ENCODE results near the gene PRTN3.

PRTN3 gene

GRCh38 chr19:796692-797527 is 43.9 kb upstream of the PRTN3 start, which contains the start of gene PTBP1:
Gene PTBP1, plus strand, starts transcription at chr19:797452. Its CDS starts 46 bp downstream, at chr19:797498.
- H3K9ac ChIP-seq (ENCODE audit: low read length), result peak within 1 kb of the TSS; percentile 95
- H3K4me2 ChIP-seq (ENCODE audit: low read length), result peak within 1 kb of the TSS; percentile 96
- H3K4me1 ChIP-seq (ENCODE audit: low read length), result peaks cover 12% of the 10 kb centered on the region
- peak within 1 kb of the TSS; percentile 99 for H3K4me3 ChIP-seq (ENCODE audit: low read length)
- H3K9me3 ChIP-seq (ENCODE audit: insufficient read depth, low read length), result no peaks in the 10 kb centered on the region
- peaks cover 40% of the 10 kb centered on the region for H4K20me1 ChIP-seq (ENCODE audit: insufficient read depth, low read length)
- no peaks in the 10 kb centered on the region for H3K27me3 ChIP-seq (ENCODE audit: low read depth, low read length)
- peaks cover 47% of the 10 kb centered on the region for H3K79me2 ChIP-seq (ENCODE audit: low read length)
- peaks cover 36% of the 10 kb centered on the region for H3K36me3 ChIP-seq (replicated peaks; ENCODE audit: low read depth, low read length)
- H2AFZ ChIP-seq (ENCODE audit: low read depth, low read length), result peak within 1 kb of the TSS; percentile 62; the same call in 1 of the 2 replicates
- TF ChIP-seq EZH2phosphoT487 (IDR thresholded peaks at IDR 0.05; ENCODE audit: low read depth), result no peak
- no peak for TF ChIP-seq CTCF (IDR thresholded peaks at IDR 0.05; ENCODE audit: low read depth, low read length)
- peak within 1 kb of the TSS; percentile 74 for H3K27ac ChIP-seq (ENCODE audit: low read length)

GRCh38 chr19:797528-798414 is 43.0 kb upstream of the PRTN3 start:
- Histone ChIP-seq H3K4me3 (ENCODE audit: low read length) (peak overlapping the region; percentile 99), H3K4me1 (ENCODE audit: low read length) (peaks cover 12% of the 10 kb centered on the region), H3K36me3 (replicated peaks; ENCODE audit: low read depth, low read length) (peaks cover 44% of the 10 kb centered on the region), H2AFZ (ENCODE audit: low read depth, low read length) (no peak overlapping the region), H4K20me1 (ENCODE audit: insufficient read depth, low read length) (peaks cover 49% of the 10 kb centered on the region), H3K9ac (ENCODE audit: low read length) (peak overlapping the region; percentile 95), H3K27ac (ENCODE audit: low read length) (peak overlapping the region; percentile 74), H3K79me2 (ENCODE audit: low read length) (peaks cover 56% of the 10 kb centered on the region), H3K27me3 (ENCODE audit: low read depth, low read length) (no peaks in the 10 kb centered on the region), H3K9me3 (ENCODE audit: insufficient read depth, low read length) (no peaks in the 10 kb centered on the region), H3K4me2 (ENCODE audit: low read length) (peak overlapping the region; percentile 96)
- TF ChIP-seq CTCF (IDR thresholded peaks at IDR 0.05; ENCODE audit: low read depth, low read length) (no peak), EZH2phosphoT487 (IDR thresholded peaks at IDR 0.05; ENCODE audit: low read depth) (no peak)

- Histone ChIP-seq H3K79me2 (ENCODE audit: low read length) (peaks cover 63% of the 10 kb centered on the region), H3K9me3 (ENCODE audit: insufficient read depth, low read length) (no peaks in the 10 kb centered on the region), H4K20me1 (ENCODE audit: insufficient read depth, low read length) (peaks cover 57% of the 10 kb centered on the region), H3K9ac (ENCODE audit: low read length) (peak overlapping the region; percentile 95), H2AFZ (ENCODE audit: low read depth, low read length) (no peak overlapping the region), H3K27ac (ENCODE audit: low read length) (peak overlapping the region; percentile 66), H3K4me2 (ENCODE audit: low read length) (peak overlapping the region; percentile 96), H3K36me3 (replicated peaks; ENCODE audit: low read depth, low read length) (peaks cover 52% of the 10 kb centered on the region), H3K27me3 (ENCODE audit: low read depth, low read length) (no peaks in the 10 kb centered on the region), H3K4me3 (ENCODE audit: low read length) (peak overlapping the region; percentile 99), H3K4me1 (ENCODE audit: low read length) (peaks cover 12% of the 10 kb centered on the region)
- TF ChIP-seq EZH2phosphoT487 (IDR thresholded peaks at IDR 0.05; ENCODE audit: low read depth) (no peak), CTCF (IDR thresholded peaks at IDR 0.05; ENCODE audit: low read depth, low read length) (no peak)
These were observed 42.3 kb upstream of the PRTN3 start for GRCh38 chr19:798415-799075.
